Keratinocyte (primary cell): Measurements from ENCODE around the gene CHSY1. TPM values are rescaled to one million over a fixed set of nuclear protein-coding genes. Genes with fewer than 3 reads are reported as not detected.

Experiments used
- DNase-seq: peaks from one replicate; pipeline ENCODE4 v3.0.0-alpha.2; 2011; ENCODE audit warnings: low read depth, missing footprints, low spot score
- FAIRE-seq: peaks from 2 replicates; lab custom pipeline; 2011; peaks lifted over from hg19 to GRCh38; lab: Jason Lieb, UNC
- H2AFZ ChIP-seq: 2 replicates; pipeline ENCODE4 v1.6.0; 2012; ENCODE audit warnings: low read length, control low read depth, inconsistent platforms; ENCODE audit not compliant: control insufficient read depth
- H3K27ac ChIP-seq: 2 replicates; pipeline ENCODE4 v1.5.1; 2011; ENCODE audit warnings: low read length; ENCODE audit not compliant: control insufficient read depth, insufficient read depth
- H3K27me3 ChIP-seq: 3 replicates; pipeline ENCODE4 v1.6.0; 2011; ENCODE audit warnings: low read length; ENCODE audit not compliant: control insufficient read depth, insufficient read depth; ENCODE audit errors: extremely low read depth
- H3K36me3 ChIP-seq, 2 experiments: 2 replicates in 1 of 2; 3 replicates in 1 of 2; pipeline ENCODE4 v1.5.1; 2011; ENCODE audit warnings: low read length in 2 of 2, mild to moderate bottlenecking in 1 of 2; ENCODE audit not compliant: control insufficient read depth in 2 of 2, insufficient read depth in 2 of 2; ENCODE audit errors: extremely low read depth in 1 of 2
- H3K4me1 ChIP-seq: 3 replicates; pipeline ENCODE4 v1.5.1; 2011; ENCODE audit warnings: low read length; ENCODE audit not compliant: control insufficient read depth, insufficient read depth; ENCODE audit errors: extremely low read depth
- H3K4me2 ChIP-seq: 3 replicates; pipeline ENCODE4 v1.6.0; 2011; ENCODE audit warnings: low read depth, low read length; ENCODE audit not compliant: control insufficient read depth, insufficient read depth; ENCODE audit errors: extremely low read depth
- H3K4me3 ChIP-seq, 3 experiments: fragments of 200-600 bp in 1 of 3; sonication (generic) in 1 of 3; 2 replicates in 2 of 3; 3 replicates in 1 of 3; pipeline ENCODE4 v1.5.1; 2011 to 2016; ENCODE audit warnings: low read length in 3 of 3, mild to moderate bottlenecking in 3 of 3, control low read depth in 2 of 3, inconsistent platforms in 1 of 3, low read depth in 1 of 3, mixed read lengths in 1 of 3, mixed run types in 1 of 3, moderate library complexity in 1 of 3; ENCODE audit not compliant: control insufficient read depth in 2 of 3, insufficient read depth in 2 of 3; ENCODE audit errors: extremely low read depth in 1 of 3
- H3K79me2 ChIP-seq: 2 replicates; pipeline ENCODE4 v1.6.0; 2012; ENCODE audit warnings: low read length; ENCODE audit not compliant: control insufficient read depth, insufficient read depth
- H3K9ac ChIP-seq: 3 replicates; pipeline ENCODE4 v1.6.0; 2011; ENCODE audit warnings: low read length; ENCODE audit not compliant: control insufficient read depth, insufficient read depth; ENCODE audit errors: extremely low read depth
- H3K9me1 ChIP-seq: 3 replicates; pipeline ENCODE4 v1.6.0; 2011; ENCODE audit warnings: low read length; ENCODE audit not compliant: control insufficient read depth, insufficient read depth; ENCODE audit errors: extremely low read depth
- H3K9me3 ChIP-seq: 2 replicates; pipeline ENCODE4 v1.5.1; 2012; ENCODE audit warnings: low read depth, low read length; ENCODE audit not compliant: control insufficient read depth
- H4K20me1 ChIP-seq: 3 replicates; pipeline ENCODE4 v1.6.0; 2011; ENCODE audit warnings: low read length; ENCODE audit not compliant: control insufficient read depth, insufficient read depth; ENCODE audit errors: extremely low read depth
- EZH2 ChIP-seq: IDR thresholded peaks from one replicate; pipeline ENCODE4 v1.6.1; 2012; ENCODE audit warnings: inconsistent platforms, mild to moderate bottlenecking, low read length, moderate library complexity
- dilution Hi-C: fragments of 300-500 bp; cut with MboI; formaldehyde crosslinking; loops from one replicate; pipeline ENCODE4 v1.7.0; 2020; ENCODE audit warnings: low sequenced_read_pairs; ENCODE audit not compliant: extremely low pct_ligation_motif_present
- polyA plus RNA-seq, 5 experiments: library from polyadenylated mRNA; depleted of rRNA in 3 of 5; stranded (reverse) in 3 of 5; stranded (forward) in 1 of 5; unstranded in 1 of 5; fragments of >200 nt; gene quantifications; 1 replicate in 1 of 5; 2 replicates in 3 of 5; 3 replicates in 1 of 5; pipeline versions ENCODE4 v1.2.1 to v1.2.3, GENCODE V29; 2011 to 2012; ENCODE audit warnings: missing spikeins in 2 of 5, low read depth in 1 of 5, low replicate concordance in 1 of 5
- TF ChIP-seq, protein P1 (sequence below), 3 experiments: IDR thresholded peaks in 1 of 3; conservative IDR thresholded peaks in 1 of 3; optimal IDR thresholded peaks in 1 of 3; 2 replicates in 2 of 3; 3 replicates in 1 of 3; pipeline versions ENCODE3 to v1.5.1; 2011; ENCODE audit warnings: low read length in 3 of 3, mild to moderate bottlenecking in 3 of 3, moderate library complexity in 2 of 3, control low read depth in 1 of 3, inconsistent platforms in 1 of 3; ENCODE audit not compliant: insufficient read depth in 2 of 3; ENCODE audit errors: extremely low read depth in 1 of 3

CHSY1 gene
- polyA plus RNA-seq, 1 donor (not counting 4 experiments of a cell fraction or from before 2014, with no cell fraction given): 27.0 TPM

DNA sequence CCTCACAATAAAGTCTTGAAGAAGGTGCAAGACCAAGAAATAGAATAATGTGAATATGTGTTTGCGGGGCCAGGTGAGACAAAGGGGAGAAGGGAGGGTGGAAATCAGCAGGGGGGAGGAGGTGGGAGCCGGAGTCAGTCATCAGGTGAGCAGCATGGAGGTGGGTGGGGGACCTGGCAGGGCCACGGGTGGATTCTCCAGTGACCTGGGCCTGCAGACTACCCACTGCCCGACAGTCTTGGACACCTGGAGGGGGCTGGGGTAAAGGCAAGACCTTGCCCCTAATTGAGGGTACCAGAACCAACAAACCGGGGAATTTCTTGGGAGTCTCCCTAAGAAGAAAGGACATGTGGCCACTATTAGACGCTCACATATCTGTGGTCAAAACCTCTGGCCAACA is 95.8 kb downstream of the CHSY1 start:
- TF ChIP-seq, protein P1, sequence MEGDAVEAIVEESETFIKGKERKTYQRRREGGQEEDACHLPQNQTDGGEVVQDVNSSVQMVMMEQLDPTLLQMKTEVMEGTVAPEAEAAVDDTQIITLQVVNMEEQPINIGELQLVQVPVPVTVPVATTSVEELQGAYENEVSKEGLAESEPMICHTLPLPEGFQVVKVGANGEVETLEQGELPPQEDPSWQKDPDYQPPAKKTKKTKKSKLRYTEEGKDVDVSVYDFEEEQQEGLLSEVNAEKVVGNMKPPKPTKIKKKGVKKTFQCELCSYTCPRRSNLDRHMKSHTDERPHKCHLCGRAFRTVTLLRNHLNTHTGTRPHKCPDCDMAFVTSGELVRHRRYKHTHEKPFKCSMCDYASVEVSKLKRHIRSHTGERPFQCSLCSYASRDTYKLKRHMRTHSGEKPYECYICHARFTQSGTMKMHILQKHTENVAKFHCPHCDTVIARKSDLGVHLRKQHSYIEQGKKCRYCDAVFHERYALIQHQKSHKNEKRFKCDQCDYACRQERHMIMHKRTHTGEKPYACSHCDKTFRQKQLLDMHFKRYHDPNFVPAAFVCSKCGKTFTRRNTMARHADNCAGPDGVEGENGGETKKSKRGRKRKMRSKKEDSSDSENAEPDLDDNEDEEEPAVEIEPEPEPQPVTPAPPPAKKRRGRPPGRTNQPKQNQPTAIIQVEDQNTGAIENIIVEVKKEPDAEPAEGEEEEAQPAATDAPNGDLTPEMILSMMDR (optimal IDR thresholded peaks at IDR 0.05 in 1 of 3, IDR thresholded peaks at IDR 0.05 in 1 of 3, conservative IDR thresholded peaks at IDR 0.05 in 1 of 3; ENCODE audit: extremely low read depth in 1 of 3, insufficient read depth in 2 of 3, low read length in 3 of 3): no peak
- TF ChIP-seq EZH2: no peak
- Histone ChIP-seq H3K9me1 (no peaks in the 10 kb centered on the region), H3K9me3 (no peaks in the 10 kb centered on the region), H3K4me3 (no peak overlapping the region), H3K79me2 (no peaks in the 10 kb centered on the region), H3K4me2 (peak overlapping the region; percentile 31), H3K27me3 (no peaks in the 10 kb centered on the region), H4K20me1 (no peaks in the 10 kb centered on the region), H3K4me1 (peaks cover 8% of the 10 kb centered on the region), H3K36me3 (no peaks in the 10 kb centered on the region), H2AFZ (peak overlapping the region; percentile 62), H3K9ac (no peak overlapping the region), H3K27ac (no peak overlapping the region)
- DNase-seq (no peak), FAIRE-seq (no peak)
- dilution Hi-C loops: no loop called here

GRCh38 chr15:101153801-101154656 is 97.8 kb downstream of the CHSY1 start:
- Histone ChIP-seq H3K27ac (no peak overlapping the region), H4K20me1 (no peaks in the 10 kb centered on the region), H3K9ac (no peak overlapping the region), H3K4me1 (peaks cover 8% of the 10 kb centered on the region), H3K36me3 (no peaks in the 10 kb centered on the region), H3K9me1 (no peaks in the 10 kb centered on the region), H3K79me2 (no peaks in the 10 kb centered on the region), H3K27me3 (no peaks in the 10 kb centered on the region), H3K4me3 (no peak overlapping the region), H3K4me2 (no peak overlapping the region), H3K9me3 (no peaks in the 10 kb centered on the region), H2AFZ (no peak overlapping the region)
- dilution Hi-C loops: no loop called here
- FAIRE-seq: no peak
- DNase-seq: no peak
- TF ChIP-seq, protein P1 (optimal IDR thresholded peaks at IDR 0.05 in 1 of 3, IDR thresholded peaks at IDR 0.05 in 1 of 3, conservative IDR thresholded peaks at IDR 0.05 in 1 of 3; ENCODE audit: extremely low read depth in 1 of 3, insufficient read depth in 2 of 3, low read length in 3 of 3): no peak
- TF ChIP-seq EZH2: no peak
